Measurements from ENCODE around the gene HDAC9. TPM values are rescaled to one million over a fixed set of nuclear protein-coding genes. Genes with fewer than 3 reads are reported as not detected.
A peak's percentile ranks its signal among the peaks of the same experiment; 100 is the strongest.

Gene HDAC9
- total RNA-seq, 2 experiments from 2014 or later: 1.5 to 3.0 TPM

DNA sequence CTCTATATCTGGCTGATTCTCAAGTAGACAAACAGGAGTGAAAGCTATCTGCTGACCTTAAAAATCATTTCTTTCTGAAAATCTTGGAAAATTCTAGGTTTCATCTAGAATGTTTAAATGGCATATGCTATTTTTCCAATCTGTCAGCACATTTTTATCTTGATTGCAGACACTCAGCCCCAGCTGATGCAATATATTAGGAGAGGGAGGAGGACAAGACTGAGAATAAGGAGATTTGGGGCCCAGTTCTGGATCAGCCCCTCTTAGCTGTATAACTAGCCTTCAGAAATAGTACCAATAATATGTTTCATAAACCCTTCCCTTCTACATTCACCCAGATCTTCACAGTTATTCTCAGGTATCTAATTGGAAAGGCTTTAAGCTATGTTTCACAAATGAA is 131.2 kb downstream of the HDAC9 start:
- intact Hi-C loops (cut with micrococcal nuclease): no loop called here
- CTCF ChIA-PET: no interaction called here
- Mint-ChIP-seq H3K4me3 (no peak overlapping the region), H3K36me3 (ENCODE audit: low read depth) (no peaks in the 10 kb centered on the region), H3K27me3 (no peaks in the 10 kb centered on the region), H3K9me3 (no peaks in the 10 kb centered on the region), H3K4me1 (ENCODE audit: low read depth) (no peaks in the 10 kb centered on the region), H3K27ac (no peak overlapping the region)
- TF ChIP-seq, protein P1, sequence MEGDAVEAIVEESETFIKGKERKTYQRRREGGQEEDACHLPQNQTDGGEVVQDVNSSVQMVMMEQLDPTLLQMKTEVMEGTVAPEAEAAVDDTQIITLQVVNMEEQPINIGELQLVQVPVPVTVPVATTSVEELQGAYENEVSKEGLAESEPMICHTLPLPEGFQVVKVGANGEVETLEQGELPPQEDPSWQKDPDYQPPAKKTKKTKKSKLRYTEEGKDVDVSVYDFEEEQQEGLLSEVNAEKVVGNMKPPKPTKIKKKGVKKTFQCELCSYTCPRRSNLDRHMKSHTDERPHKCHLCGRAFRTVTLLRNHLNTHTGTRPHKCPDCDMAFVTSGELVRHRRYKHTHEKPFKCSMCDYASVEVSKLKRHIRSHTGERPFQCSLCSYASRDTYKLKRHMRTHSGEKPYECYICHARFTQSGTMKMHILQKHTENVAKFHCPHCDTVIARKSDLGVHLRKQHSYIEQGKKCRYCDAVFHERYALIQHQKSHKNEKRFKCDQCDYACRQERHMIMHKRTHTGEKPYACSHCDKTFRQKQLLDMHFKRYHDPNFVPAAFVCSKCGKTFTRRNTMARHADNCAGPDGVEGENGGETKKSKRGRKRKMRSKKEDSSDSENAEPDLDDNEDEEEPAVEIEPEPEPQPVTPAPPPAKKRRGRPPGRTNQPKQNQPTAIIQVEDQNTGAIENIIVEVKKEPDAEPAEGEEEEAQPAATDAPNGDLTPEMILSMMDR (IDR thresholded peaks at IDR 0.05): no peak
- DNase-seq (no peak), ATAC-seq (no peak)
- POLR2A ChIA-PET: no interaction called here

DNA sequence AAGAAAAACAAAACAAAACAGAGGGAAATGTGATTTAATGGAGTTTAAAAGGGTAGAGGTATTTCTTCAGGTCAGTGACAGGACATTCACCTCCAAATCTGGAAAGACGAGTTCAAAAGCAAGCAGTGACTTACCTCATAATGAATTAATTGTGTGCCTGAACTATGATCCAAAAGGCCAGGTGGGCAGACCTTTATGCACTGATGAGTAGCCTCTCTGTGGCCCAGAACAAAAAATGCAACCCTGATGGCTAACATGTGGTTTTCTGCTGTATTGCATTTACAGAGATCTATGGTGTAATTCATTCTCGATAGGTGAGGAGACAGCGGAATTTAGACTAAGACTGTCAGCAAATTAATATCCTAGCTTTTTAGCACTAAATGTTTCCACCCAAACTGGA is 142.0 kb downstream of the HDAC9 start:
- intact Hi-C loops (cut with micrococcal nuclease): loop anchor here (10.0 kb wide), 1 partner anchor 57 kb away; no protein-coding TSS in a partner anchor
- Mint-ChIP-seq H3K27ac (no peak overlapping the region), H3K36me3 (ENCODE audit: low read depth) (no peaks in the 10 kb centered on the region), H3K9me3 (no peaks in the 10 kb centered on the region), H3K4me1 (ENCODE audit: low read depth) (peaks cover 8% of the 10 kb centered on the region), H3K27me3 (no peaks in the 10 kb centered on the region), H3K4me3 (no peak overlapping the region)
- POLR2A ChIA-PET: no interaction called here
- CTCF ChIA-PET: no interaction called here
- no peak for DNase-seq
- TF ChIP-seq, protein P1 (IDR thresholded peaks at IDR 0.05): no peak
- ATAC-seq: no peak

DNA sequence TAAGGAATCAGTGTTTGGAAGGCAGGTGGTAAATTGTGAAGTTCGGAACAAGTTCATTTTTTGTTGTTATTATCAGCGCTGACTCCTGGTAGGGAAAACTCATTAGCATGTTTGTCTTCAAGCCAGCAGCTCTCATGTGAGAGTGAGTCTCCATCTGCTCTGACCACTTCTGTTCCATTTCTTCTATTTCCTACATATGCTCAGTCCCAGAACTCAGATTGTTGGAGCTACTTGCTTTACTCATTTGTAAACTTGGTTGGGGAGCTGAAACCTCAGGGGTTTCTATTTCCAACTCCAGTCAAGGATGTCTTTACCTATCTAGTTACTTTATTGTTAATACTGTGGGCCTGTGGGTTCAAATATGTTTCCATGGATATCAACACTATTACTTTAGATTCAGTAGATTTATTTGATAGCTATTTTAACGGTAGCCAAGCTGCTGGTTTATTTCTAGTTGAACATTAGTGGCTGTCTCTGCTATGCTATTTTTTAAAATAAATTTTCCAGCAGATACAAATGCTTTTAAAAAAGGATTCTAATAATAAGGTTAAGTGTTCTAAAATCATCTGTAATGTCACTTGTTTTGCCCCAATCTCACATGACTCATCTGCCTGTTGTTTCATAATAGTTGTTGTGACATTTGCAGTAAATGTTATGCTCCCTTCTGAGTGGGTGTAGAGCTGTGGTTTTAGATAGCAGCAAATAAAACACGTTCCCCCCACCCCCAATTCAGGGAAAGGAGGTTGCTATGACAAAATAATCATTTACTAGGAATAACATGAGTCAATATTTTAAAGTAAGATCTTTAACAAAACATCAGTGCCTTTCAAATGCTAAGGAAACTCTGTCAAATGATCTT is 143.3 kb downstream of the HDAC9 start:
- DNase-seq (peak; percentile 60), ATAC-seq (peak; percentile 79)
- ChIA-PET CTCF (interaction anchor here (0.8 to 1.2 kb wide), 3 partner anchors 12 to 286 kb away, joined by 3 to 5 read pairs (median 4); no protein-coding TSS in a partner anchor), POLR2A (interaction anchor here (0.6 to 1.2 kb wide), 2 partner anchors 131 to 169 kb away, joined by 3 read pairs; no protein-coding TSS in a partner anchor)
- H3K4me1 Mint-ChIP-seq (ENCODE audit: low read depth): peaks cover 8% of the 10 kb centered on the region
- no peaks in the 10 kb centered on the region for H3K36me3 Mint-ChIP-seq (ENCODE audit: low read depth)
- H3K9me3 Mint-ChIP-seq: no peaks in the 10 kb centered on the region
- no peak overlapping the region for H3K4me3 Mint-ChIP-seq
- no peaks in the 10 kb centered on the region for H3K27me3 Mint-ChIP-seq
- TF ChIP-seq, protein P1 (IDR thresholded peaks at IDR 0.05): no peak
- peak overlapping the region; percentile 82 for H3K27ac Mint-ChIP-seq
- intact Hi-C loops (cut with micrococcal nuclease): loop anchor here (10.0 kb wide), 1 partner anchor 56 kb away; no protein-coding TSS in a partner anchor

DNA sequence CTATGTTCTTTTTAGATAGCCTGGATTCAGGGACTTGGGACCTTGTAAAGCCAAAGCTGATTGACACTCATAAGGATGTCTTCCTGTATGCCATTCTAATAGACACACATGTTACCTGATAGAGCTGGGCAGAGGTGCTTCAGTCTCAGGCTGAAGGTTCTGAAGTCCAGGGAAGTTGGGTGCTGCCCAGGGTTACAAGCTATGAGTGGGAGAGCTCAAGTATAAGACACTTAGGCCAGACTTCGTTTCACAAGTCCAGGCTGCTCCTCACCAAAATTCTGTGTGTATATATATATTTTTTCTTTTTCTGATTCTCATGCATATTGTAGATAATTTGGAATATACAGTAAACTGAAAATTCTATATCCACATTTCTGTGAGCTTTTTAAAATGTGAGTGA is 144.2 kb downstream of the HDAC9 start:
- Mint-ChIP-seq H3K9me3 (no peaks in the 10 kb centered on the region), H3K4me3 (no peak overlapping the region), H3K4me1 (ENCODE audit: low read depth) (peaks cover 8% of the 10 kb centered on the region), H3K27me3 (no peaks in the 10 kb centered on the region), H3K36me3 (ENCODE audit: low read depth) (no peaks in the 10 kb centered on the region), H3K27ac (peak overlapping the region; percentile 82)
- intact Hi-C loops (cut with micrococcal nuclease): loop anchor here (10.0 kb wide), 1 partner anchor 55 kb away; no protein-coding TSS in a partner anchor
- ChIA-PET POLR2A (interaction anchor here (1.2 kb wide), 1 partner anchor 132 kb away, joined by 3 read pairs; no protein-coding TSS in a partner anchor), CTCF (interaction anchor here (0.8 kb wide), 2 partner anchors 11 to 26 kb away, joined by 3 read pairs; no protein-coding TSS in a partner anchor)
- DNase-seq (no peak), ATAC-seq (no peak)
- TF ChIP-seq, protein P1 (IDR thresholded peaks at IDR 0.05): no peak

DNA sequence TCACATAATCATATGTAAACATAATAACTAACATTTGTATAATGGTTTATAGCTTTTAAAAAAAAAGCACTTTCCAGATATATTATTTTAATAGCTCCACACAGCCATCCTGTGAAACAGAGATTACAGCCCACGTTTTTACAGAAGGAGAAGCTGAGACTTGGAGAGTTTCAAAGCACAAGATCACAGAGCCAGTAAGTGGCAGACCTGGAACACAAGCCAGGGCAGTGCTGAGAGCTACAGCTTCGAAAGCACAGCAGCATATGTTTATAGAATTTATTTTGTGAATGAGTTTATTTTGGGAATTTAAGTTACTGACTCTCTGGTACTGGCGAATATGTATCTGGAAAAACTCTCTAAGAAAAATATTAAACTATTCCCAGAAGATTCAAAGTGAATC is 149.4 kb downstream of the HDAC9 start:
- Mint-ChIP-seq H3K9me3 (no peaks in the 10 kb centered on the region), H3K36me3 (ENCODE audit: low read depth) (no peaks in the 10 kb centered on the region), H3K27me3 (no peaks in the 10 kb centered on the region), H3K4me3 (no peak overlapping the region), H3K27ac (no peak overlapping the region), H3K4me1 (ENCODE audit: low read depth) (no peaks in the 10 kb centered on the region)
- DNase-seq (no peak), ATAC-seq (no peak)
- intact Hi-C loops (cut with micrococcal nuclease): no loop called here
- POLR2A ChIA-PET: no interaction called here
- CTCF ChIA-PET: no interaction called here
- TF ChIP-seq, protein P1 (IDR thresholded peaks at IDR 0.05): no peak

All from activated CD8-positive, alpha-beta T cell treated with anti-CD3 and anti-CD28 coated beads for 36 hours (primary cell).